Endothelial cell of umbilical vein (primary cell): ENCODE measurements around the gene ZNF611.

Experiments used
- CTCF ChIP-seq, 2 donors: IDR thresholded peaks; 1 replicate in 1 of 2; 2 replicates in 1 of 2; pipeline ENCODE4 v1.5.1; 2011; ENCODE audit warnings: low read length in 2 of 2, mild to moderate bottlenecking in 2 of 2, moderate library complexity in 2 of 2, control low read depth in 1 of 2, inconsistent platforms in 1 of 2, low read depth in 1 of 2; ENCODE audit not compliant: insufficient read depth in 1 of 2; ENCODE audit errors: extremely low read depth in 1 of 2
- EZH2 ChIP-seq: IDR thresholded peaks from 2 replicates; pipeline ENCODE4 v1.6.1; 2012; ENCODE audit warnings: borderline replicate concordance, low read depth, mild to moderate bottlenecking, moderate library complexity, low read length, inconsistent platforms; ENCODE audit not compliant: severe bottlenecking
- FOS ChIP-seq: IDR thresholded peaks from 2 replicates; pipeline ENCODE4 v1.6.1; 2011; ENCODE audit warnings: mild to moderate bottlenecking, low read length, moderate library complexity, borderline replicate concordance; ENCODE audit not compliant: insufficient read depth
- GATA2 ChIP-seq: IDR thresholded peaks from 2 replicates; pipeline ENCODE4 v1.7.0; 2011; ENCODE audit warnings: low read depth, mild to moderate bottlenecking, moderate library complexity, mixed read lengths, low read length; ENCODE audit not compliant: insufficient read length, insufficient read depth
- JUN ChIP-seq: IDR thresholded peaks from 2 replicates; pipeline ENCODE4 v1.6.1; 2011; ENCODE audit warnings: borderline replicate concordance, low read depth; ENCODE audit not compliant: insufficient read length, insufficient read depth
- MAX ChIP-seq: IDR thresholded peaks from 2 replicates; pipeline ENCODE4 v1.6.1; 2011; ENCODE audit not compliant: insufficient read depth, insufficient read length
- MYC ChIP-seq: IDR thresholded peaks from one replicate; pipeline ENCODE4 v1.6.1; 2011; ENCODE audit warnings: mild to moderate bottlenecking, low read depth, low read length
- POLR2A ChIP-seq: IDR thresholded peaks from 2 replicates; pipeline ENCODE4 v1.6.1; 2012; ENCODE audit warnings: low read depth, mild to moderate bottlenecking, control low read depth, low read length
- POLR2AphosphoS5 ChIP-seq: IDR thresholded peaks from 2 replicates; pipeline ENCODE4 v1.6.1; 2012; ENCODE audit warnings: low read depth, mild to moderate bottlenecking, control low read depth, low read length, moderate library complexity; ENCODE audit not compliant: insufficient read depth

- TF ChIP-seq CTCF (IDR thresholded peaks at IDR 0.05; ENCODE audit: extremely low read depth in 1 of 2, insufficient read depth in 1 of 2, low read depth in 1 of 2, low read length in 2 of 2) (no peak), MYC (no peak), FOS (no peak), EZH2 (no peak), MAX (no peak), POLR2A (no peak), POLR2AphosphoS5 (no peak), JUN (no peak), GATA2 (no peak)
Observed at GRCh38 chr19:52670046-52670445, 64.8 kb downstream of the ZNF611 start.
